Glutamatergic neuron (in vitro differentiated cells): ENCODE results near the gene LARP4B. TPM values are rescaled to one million over a fixed set of nuclear protein-coding genes. Genes with fewer than 3 reads are reported as not detected.

Experiments
- DNase-seq: peaks from one replicate; pipeline ENCODE4 v3.0.0; 2022
- H3K27ac Mint-ChIP-seq: one replicate; pipeline ENCODE4 v1.8.0; 2020; ENCODE audit warnings: mild to moderate bottlenecking, mixed read lengths, inconsistent platforms; ENCODE audit not compliant: unreplicated experiment
- H3K27me3 Mint-ChIP-seq: one replicate; pipeline ENCODE4 v1.8.0; 2020; ENCODE audit warnings: mild to moderate bottlenecking, moderate library complexity, mixed read lengths, inconsistent platforms; ENCODE audit not compliant: unreplicated experiment
- H3K36me3 Mint-ChIP-seq: one replicate; pipeline ENCODE4 v1.8.0; 2020; ENCODE audit warnings: mild to moderate bottlenecking, mixed read lengths, inconsistent platforms; ENCODE audit not compliant: unreplicated experiment
- H3K4me1 Mint-ChIP-seq: one replicate; pipeline ENCODE4 v1.8.0; 2020; ENCODE audit warnings: mild to moderate bottlenecking, low read depth, mixed read lengths, inconsistent platforms; ENCODE audit not compliant: unreplicated experiment
- H3K4me3 Mint-ChIP-seq: one replicate; pipeline ENCODE4 v1.8.0; 2020; ENCODE audit warnings: mild to moderate bottlenecking, mixed read lengths, inconsistent platforms; ENCODE audit not compliant: unreplicated experiment
- H3K9me3 Mint-ChIP-seq: one replicate; pipeline ENCODE4 v1.8.0; 2020; ENCODE audit warnings: mild to moderate bottlenecking, moderate library complexity, mixed read lengths, inconsistent platforms; ENCODE audit not compliant: unreplicated experiment
- CTCF ChIP-seq: fragments of 200-600 bp; sonication (generic); IDR thresholded peaks from one replicate; pipeline ENCODE4 v1.5.0; 2021; ENCODE audit not compliant: partially characterized antibody, unreplicated experiment
- total RNA-seq: library from RNA; stranded (reverse); fragmentation: NEBNext Ultra II Directional; extraction: Animal tissue kit (Norgen Biotek cat#: 25700); gene quantifications from one replicate; pipeline ENCODE4 v1.2.1, GENCODE V29; 2021; ENCODE audit not compliant: unreplicated experiment

The LARP4B gene
- total RNA-seq, 1 donor from 2014 or later: 65.6 TPM

- DNase-seq: no peak
- H3K27me3 Mint-ChIP-seq: peaks cover 2% of the 10 kb centered on the region
- H3K36me3 Mint-ChIP-seq: peaks cover 7% of the 10 kb centered on the region
- peaks cover 4% of the 10 kb centered on the region for H3K9me3 Mint-ChIP-seq
- no peak for TF ChIP-seq CTCF
- H3K4me1 Mint-ChIP-seq: peaks cover 20% of the 10 kb centered on the region
- no peak overlapping the region for H3K27ac Mint-ChIP-seq
- no peak overlapping the region for H3K4me3 Mint-ChIP-seq
Measured at GRCh38 chr10:876438-876837, 55.1 kb downstream of the LARP4B start.

- TF ChIP-seq CTCF: no peak
- H3K27ac Mint-ChIP-seq: peak overlapping the region; percentile 19
- no peak for DNase-seq
- H3K9me3 Mint-ChIP-seq: peaks cover 2% of the 10 kb centered on the region
- H3K36me3 Mint-ChIP-seq: peaks cover 5% of the 10 kb centered on the region
- H3K4me3 Mint-ChIP-seq: no peak overlapping the region
- peaks cover 17% of the 10 kb centered on the region for H3K4me1 Mint-ChIP-seq
- peaks cover 2% of the 10 kb centered on the region for H3K27me3 Mint-ChIP-seq
Measured at GRCh38 chr10:873020-873419, 58.5 kb downstream of the LARP4B start.

GRCh38 chr10:871951-872403 lies 59.5 kb downstream of the LARP4B start:
- no peak for DNase-seq
- TF ChIP-seq CTCF: no peak
- Mint-ChIP-seq H3K9me3 (peaks cover 2% of the 10 kb centered on the region), H3K27me3 (peaks cover 2% of the 10 kb centered on the region), H3K4me3 (no peak overlapping the region), H3K27ac (peak overlapping the region; percentile 36), H3K36me3 (peaks cover 5% of the 10 kb centered on the region), H3K4me1 (peaks cover 17% of the 10 kb centered on the region)

- TF ChIP-seq CTCF: no peak
- Mint-ChIP-seq H3K9me3 (no peaks in the 10 kb centered on the region), H3K4me3 (no peak overlapping the region), H3K36me3 (peaks cover 1% of the 10 kb centered on the region), H3K27ac (no peak overlapping the region), H3K4me1 (peaks cover 17% of the 10 kb centered on the region), H3K27me3 (peaks cover 2% of the 10 kb centered on the region)
- no peak for DNase-seq
Measured at GRCh38 chr10:870564-871166, 60.8 kb downstream of the LARP4B start.

- Mint-ChIP-seq H3K36me3 (peaks cover 4% of the 10 kb centered on the region), H3K27me3 (peaks cover 5% of the 10 kb centered on the region), H3K27ac (no peak overlapping the region), H3K9me3 (no peaks in the 10 kb centered on the region), H3K4me3 (no peak overlapping the region), H3K4me1 (peaks cover 18% of the 10 kb centered on the region)
- DNase-seq: no peak
- no peak for TF ChIP-seq CTCF
Measured at GRCh38 chr10:869171-869570, 62.3 kb downstream of the LARP4B start.
